Measurements from ENCODE around the gene CPA5. TPM values are rescaled to one million over a fixed set of nuclear protein-coding genes. Genes with fewer than 3 reads are reported as not detected.
A peak's percentile ranks its signal among the peaks of the same experiment; 100 is the strongest.

The CPA5 gene
- total RNA-seq, 1 experiment from 2014 or later = not detected

DNA sequence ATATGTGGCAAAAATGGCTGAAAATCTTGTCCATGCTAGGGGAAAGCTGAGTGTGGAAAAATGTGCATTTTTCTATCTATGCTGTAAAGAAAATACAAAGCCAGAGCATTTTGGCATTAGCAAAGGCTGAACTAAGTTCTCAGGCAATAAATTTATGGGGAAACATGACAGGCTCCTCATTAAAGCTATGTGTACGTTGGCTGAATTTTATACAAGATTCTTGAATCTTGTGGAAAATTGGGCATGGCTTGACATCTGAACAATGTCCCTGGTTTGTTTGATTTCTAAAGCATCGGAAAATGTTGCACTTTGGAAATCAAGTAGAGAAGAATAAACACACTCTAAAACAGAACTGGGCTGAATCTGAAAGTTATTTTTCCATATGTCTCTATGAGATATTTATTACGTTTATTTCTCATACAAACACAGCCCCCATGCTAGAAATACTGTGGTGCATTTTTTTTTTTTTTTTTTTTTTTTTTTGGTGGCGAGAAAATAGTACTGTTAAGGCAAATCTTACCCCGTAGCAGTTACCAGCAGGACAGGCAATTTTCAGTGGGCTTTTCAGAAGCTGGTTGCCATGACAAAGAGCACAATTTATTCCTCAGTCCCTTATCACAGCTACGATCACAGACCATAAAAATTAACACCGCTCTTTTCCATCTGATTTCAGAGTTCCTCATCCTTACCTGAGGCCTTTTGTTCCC lies 52.6 kb downstream of the CPA5 start:
- Histone ChIP-seq H2BK15ac (ENCODE audit: low read depth, low read length) (no peak overlapping the region), H4K20me1 (ENCODE audit: control insufficient read depth, insufficient read depth, insufficient read length) (no peaks in the 10 kb centered on the region), H2BK20ac (ENCODE audit: low read depth, low read length, poor library complexity, severe bottlenecking) (no peak overlapping the region), H3K79me1 (ENCODE audit: insufficient read depth, low read depth, low read length, poor library complexity, severe bottlenecking) (no peaks in the 10 kb centered on the region), H3K23ac (ENCODE audit: insufficient read length, low read depth, low read length) (no peak overlapping the region), H2BK5ac (ENCODE audit: insufficient read length, low read length) (no peak overlapping the region), H3K23me2 (ENCODE audit: insufficient read length, low read depth, low read length, poor library complexity, severe bottlenecking) (no peaks in the 10 kb centered on the region), H3T11ph (ENCODE audit: low read length) (no peak overlapping the region), H3K79me2 (ENCODE audit: insufficient read depth, low read length) (no peaks in the 10 kb centered on the region), H3K27me3 (ENCODE audit: insufficient read depth, low read length) (no peaks in the 10 kb centered on the region), H4K91ac (ENCODE audit: insufficient read length, low read depth, low read length) (no peak overlapping the region), H2BK120ac (ENCODE audit: low read depth, low read length, poor library complexity, severe bottlenecking) (no peak overlapping the region), H3K9ac (ENCODE audit: extremely low read depth, insufficient read length, low read length) (no peak overlapping the region), H3K27ac (ENCODE audit: insufficient read length, low read depth, low read length) (no peak overlapping the region), H3K56ac (ENCODE audit: insufficient read length, low read depth, low read length) (no peak overlapping the region), H3K4me1 (ENCODE audit: insufficient read depth, low read length) (no peaks in the 10 kb centered on the region), H4K5ac (ENCODE audit: insufficient read length, low read depth, low read length) (no peak overlapping the region), H3K18ac (ENCODE audit: insufficient read length, low read depth, low read length) (no peak overlapping the region), H2BK12ac (ENCODE audit: insufficient read length, low read depth, low read length) (no peak overlapping the region), H3K4ac (ENCODE audit: low read depth, low read length) (no peak overlapping the region), H3K14ac (ENCODE audit: insufficient read depth, low read length) (no peak overlapping the region), H2AFZ (ENCODE audit: low read length) (no peak overlapping the region), H4K8ac (replicated peaks; ENCODE audit: insufficient read length, low read depth, low read length) (no peak overlapping the region), H3K4me2 (ENCODE audit: insufficient read depth, insufficient read length, low read length) (no peak overlapping the region), H2AK5ac (ENCODE audit: insufficient read length, low read length) (no peak overlapping the region), H3K9me3 (ENCODE audit: control insufficient read depth, low read depth, low read length) (no peaks in the 10 kb centered on the region)
- peak overlapping the region in 1 of 3 experiments; percentile 17; a peak in 2 of 7 replicates for H3K27ac Mint-ChIP-seq
- no peak for DNase-seq
- WGBS (ENCODE audit: extremely low coverage, insufficient read length, low lambda C conversion rate) = no CpG with 5 or more reads among the region's 7 CpGs
- no peaks in the 10 kb centered on the region for H3K9me3 Mint-ChIP-seq
- peaks cover 0 to 8% (median 0%) of the 10 kb centered on the region in 3 experiments; a peak in 3 of 7 replicates for H3K36me3 Mint-ChIP-seq (ENCODE audit: insufficient read depth in 1 of 3, low read depth in 3 of 3)
- H3K27me3 Mint-ChIP-seq (ENCODE audit: low read depth) = no peaks in the 10 kb centered on the region
- H3K4me1 Mint-ChIP-seq = peaks cover 20 to 38% of the 10 kb centered on the region in 2 experiments
- H3K4me3 Mint-ChIP-seq = no peak overlapping the region
- TF ChIP-seq, protein P1, sequence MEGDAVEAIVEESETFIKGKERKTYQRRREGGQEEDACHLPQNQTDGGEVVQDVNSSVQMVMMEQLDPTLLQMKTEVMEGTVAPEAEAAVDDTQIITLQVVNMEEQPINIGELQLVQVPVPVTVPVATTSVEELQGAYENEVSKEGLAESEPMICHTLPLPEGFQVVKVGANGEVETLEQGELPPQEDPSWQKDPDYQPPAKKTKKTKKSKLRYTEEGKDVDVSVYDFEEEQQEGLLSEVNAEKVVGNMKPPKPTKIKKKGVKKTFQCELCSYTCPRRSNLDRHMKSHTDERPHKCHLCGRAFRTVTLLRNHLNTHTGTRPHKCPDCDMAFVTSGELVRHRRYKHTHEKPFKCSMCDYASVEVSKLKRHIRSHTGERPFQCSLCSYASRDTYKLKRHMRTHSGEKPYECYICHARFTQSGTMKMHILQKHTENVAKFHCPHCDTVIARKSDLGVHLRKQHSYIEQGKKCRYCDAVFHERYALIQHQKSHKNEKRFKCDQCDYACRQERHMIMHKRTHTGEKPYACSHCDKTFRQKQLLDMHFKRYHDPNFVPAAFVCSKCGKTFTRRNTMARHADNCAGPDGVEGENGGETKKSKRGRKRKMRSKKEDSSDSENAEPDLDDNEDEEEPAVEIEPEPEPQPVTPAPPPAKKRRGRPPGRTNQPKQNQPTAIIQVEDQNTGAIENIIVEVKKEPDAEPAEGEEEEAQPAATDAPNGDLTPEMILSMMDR (conservative IDR thresholded peaks at IDR 0.05) = no peak
